Peyer's patch (tissue), 4 donors: ENCODE results near the gene AMZ2.
"Not testable (repeated sequence)": the region's sequence is repeated elsewhere in the genome, so short reads cannot be mapped to it uniquely, and the experiment has no call there.

ENCODE experiments used
- CTCF ChIP-seq, 6 experiments: fragments of 450-650 bp in 4 of 6; fragments of 200-600 bp in 2 of 6; sonication (generic) in 1 of 6; IDR thresholded peaks; one replicate each; pipeline ENCODE4 v1.5.1; 2017 to 2019; ENCODE audit warnings: antibody characterized with exemption in 6 of 6, mild to moderate bottlenecking in 3 of 6, moderate library complexity in 1 of 6
- POLR2A ChIP-seq, 2 donors: fragments of 450-650 bp; IDR thresholded peaks; one replicate each; pipeline ENCODE4 v1.5.1; 2017; ENCODE audit warnings: antibody characterized with exemption in 2 of 2, mild to moderate bottlenecking in 2 of 2, moderate library complexity in 2 of 2

GRCh38 chr17:68231131-68231530 is 16.7 kb upstream of the AMZ2 start:
- TF ChIP-seq CTCF, POLR2A (IDR thresholded peaks at IDR 0.05): not testable (repeated sequence)
